HG03378 (cell line): ENCODE data around the gene PABPN1L.

Experiments used
- ATAC-seq: cut with Tn5 transposase; IDR thresholded peaks from one replicate; pipeline ENCODE4 v1.9.1; 2021; ENCODE audit warnings: mild to moderate bottlenecking, moderate library complexity; ENCODE audit not compliant: unreplicated experiment

Gene PABPN1L

DNA sequence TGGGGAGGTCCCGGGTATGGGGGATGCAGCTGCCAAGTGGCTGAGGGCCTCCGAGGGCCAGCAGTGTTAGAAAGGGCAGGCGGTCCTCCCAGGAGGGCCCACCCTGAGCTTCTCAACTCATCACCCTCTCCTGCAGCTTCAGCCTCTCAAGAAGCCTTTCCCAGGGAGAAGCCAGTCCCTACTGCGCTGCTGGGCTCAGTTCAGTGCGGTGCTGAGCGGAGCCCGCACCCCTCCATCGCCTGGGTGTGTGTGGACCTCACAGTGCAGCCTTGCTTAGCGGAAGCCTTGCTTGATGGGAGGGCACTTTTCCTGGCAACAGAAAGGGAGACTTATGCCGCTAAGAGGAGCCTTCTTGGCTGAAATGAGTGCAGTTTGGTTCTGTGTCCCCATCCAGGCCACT is 51.2 kb downstream of the PABPN1L start:
- no peak for ATAC-seq

DNA sequence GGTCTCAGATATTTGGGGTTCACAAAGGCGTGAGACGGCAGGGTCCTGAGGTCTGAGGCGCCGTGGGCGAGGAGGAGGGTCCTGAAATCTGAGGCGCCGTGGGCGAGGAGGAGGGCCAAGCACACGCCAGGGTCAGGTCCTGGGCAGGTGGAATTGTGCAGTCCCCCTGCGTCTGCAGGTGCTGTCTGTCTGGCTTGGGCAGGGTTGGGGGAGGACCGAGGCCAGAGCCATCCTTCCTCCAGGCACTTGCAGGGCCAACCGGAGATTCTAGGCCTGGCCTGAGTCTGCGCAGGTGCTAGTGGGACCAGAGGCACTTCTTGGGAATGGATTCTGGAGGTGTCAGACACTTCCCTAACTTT is 52.3 kb downstream of the PABPN1L start:
- no peak for ATAC-seq
